PC-3 (cell line): ENCODE data around the gene FNDC7.

ENCODE experiments used
- CTCF ChIP-seq: fragments of 300-600 bp; sonication (generic); conservative IDR thresholded peaks from 2 replicates; pipeline ENCODE4 v1.5.1; 2017; ENCODE audit warnings: antibody characterized with exemption, low read depth, mild to moderate bottlenecking, low read length
- EZH2 ChIP-seq: fragments of 300-600 bp; sonication (generic); IDR thresholded peaks from one replicate; pipeline ENCODE4 v1.6.1; 2017; ENCODE audit warnings: antibody characterized with exemption, mild to moderate bottlenecking, low read length; ENCODE audit not compliant: unreplicated experiment
- EZH2phosphoT487 ChIP-seq: fragments of 300-600 bp; sonication (generic); IDR thresholded peaks from 2 replicates; pipeline ENCODE4 v1.6.1; 2018; ENCODE audit warnings: mild to moderate bottlenecking, antibody characterized with exemption, low read length, borderline replicate concordance

- TF ChIP-seq EZH2phosphoT487 = no peak
- TF ChIP-seq EZH2 = no peak
- TF ChIP-seq CTCF = no peak
Observed at GRCh38 chr1:108701176-108701849, 11.4 kb upstream of the FNDC7 start.
